B cell (primary cell): ENCODE results near the gene CFAP61. TPM values are rescaled to one million over a fixed set of nuclear protein-coding genes. Genes with fewer than 3 reads are reported as not detected.

Experiments used
- ATAC-seq: fragments of 200-7000 bp; cut with Tn5 transposase; one replicate; pipeline ENCODE4 v1.10.0; 2021; ENCODE audit warnings: low read depth, mild to moderate bottlenecking, moderate number of reproducible peaks, moderate library complexity
- CTCF ChIA-PET: fragments of 350-600 bp; sonication (Branson Sonifier 250); formaldehyde crosslinking; loops from one replicate; lab custom pipeline; 2021; ENCODE audit warnings: antibody characterized with exemption, inconsistent platforms; lab: Charles Lee
- POLR2A ChIA-PET: fragments of 350-600 bp; sonication (Branson Sonifier 250); formaldehyde crosslinking; loops from one replicate; lab custom pipeline; 2021; ENCODE audit warnings: antibody characterized with exemption; lab: Charles Lee
- DNase-seq: peaks from one replicate; pipeline ENCODE4 v3.0.0; 2013
- H2AFZ ChIP-seq: 2 replicates; pipeline ENCODE4 v1.6.1; 2012; ENCODE audit warnings: mild to moderate bottlenecking, low read depth, low read length; ENCODE audit not compliant: insufficient read depth, poor library complexity, severe bottlenecking
- H3K27ac ChIP-seq, 2 donors: 1 replicate in 1 of 2; 2 replicates in 1 of 2; pipeline ENCODE4 v1.5.1; 2012 to 2013; ENCODE audit warnings: low read length in 2 of 2, mild to moderate bottlenecking in 2 of 2, moderate library complexity in 1 of 2
- H3K27me3 ChIP-seq, 4 experiments: fragments of 200-600 bp in 1 of 4; sonication (generic) in 1 of 4; replicated peaks in 1 of 4; 1 replicate in 2 of 4; 2 replicates in 2 of 4; pipeline versions ENCODE4 v1.6.1 to v1.7.0; 2013 to 2016; ENCODE audit warnings: low read length in 3 of 4, mild to moderate bottlenecking in 2 of 4, mixed read lengths in 1 of 4, moderate library complexity in 1 of 4; ENCODE audit not compliant: insufficient read depth in 4 of 4, control insufficient read depth in 3 of 4; ENCODE audit errors: control extremely low read depth in 1 of 4
- H3K36me3 ChIP-seq, 2 experiments: replicated peaks in 1 of 2; 1 replicate in 1 of 2; 2 replicates in 1 of 2; pipeline versions ENCODE4 v1.6.1 to v1.7.1; 2013; ENCODE audit warnings: low read length in 1 of 2; ENCODE audit not compliant: insufficient read depth in 2 of 2, control insufficient read depth in 1 of 2; ENCODE audit errors: control extremely low read depth in 1 of 2, extremely low read depth in 1 of 2
- H3K4me1 ChIP-seq, 2 donors: fragments of 200-600 bp in 1 of 2; sonication (generic) in 1 of 2; 1 replicate in 1 of 2; 2 replicates in 1 of 2; pipeline versions ENCODE4 v1.5.1 to v1.6.1; 2013 to 2017; ENCODE audit warnings: low read length in 2 of 2; ENCODE audit not compliant: control insufficient read depth in 2 of 2, insufficient read depth in 2 of 2
- H3K4me2 ChIP-seq: replicated peaks from 2 replicates; pipeline ENCODE3; 2012; ENCODE audit warnings: mild to moderate bottlenecking, low read depth, low read length; ENCODE audit not compliant: poor library complexity, severe bottlenecking
- H3K4me3 ChIP-seq, 5 experiments: fragments of 200-600 bp in 1 of 5; sonication (generic) in 1 of 5; 1 replicate in 3 of 5; 2 replicates in 2 of 5; pipeline versions ENCODE4 v1.5.1 to v1.7.0; 2011 to 2016; ENCODE audit warnings: low read length in 4 of 5, mild to moderate bottlenecking in 4 of 5, low read depth in 2 of 5, control low read depth in 1 of 5, moderate library complexity in 1 of 5; ENCODE audit not compliant: insufficient read depth in 1 of 5; ENCODE audit errors: control extremely low read depth in 1 of 5, extremely low read depth in 1 of 5
- H3K79me2 ChIP-seq: fragments of 200-600 bp; sonication (generic); one replicate; pipeline ENCODE4 v1.6.0; 2016; ENCODE audit warnings: low read length; ENCODE audit not compliant: control insufficient read depth, insufficient read depth
- H3K9ac ChIP-seq: fragments of 200-600 bp; sonication (generic); 2 replicates; pipeline ENCODE4 v1.6.1; 2017; ENCODE audit warnings: mild to moderate bottlenecking, low read length, moderate library complexity
- H3K9me3 ChIP-seq, 3 donors: one replicate each; pipeline versions ENCODE4 v1.6.1 to v1.7.1; 2013; ENCODE audit warnings: low read length in 2 of 3; ENCODE audit not compliant: control insufficient read depth in 2 of 3, insufficient read depth in 1 of 3; ENCODE audit errors: control extremely low read depth in 1 of 3
- H4K20me1 ChIP-seq: 2 replicates; pipeline ENCODE4 v1.6.0; 2012; ENCODE audit warnings: mild to moderate bottlenecking, low read length; ENCODE audit not compliant: insufficient read depth, control insufficient read depth, poor library complexity, severe bottlenecking
- H3K27ac Mint-ChIP-seq: one replicate; pipeline ENCODE4 v1.8.0; 2021; ENCODE audit warnings: mixed read lengths
- H3K27me3 Mint-ChIP-seq: one replicate; pipeline ENCODE4 v1.8.0; 2021; ENCODE audit warnings: mixed read lengths
- H3K4me1 Mint-ChIP-seq: one replicate; pipeline ENCODE4 v1.8.0; 2021; ENCODE audit warnings: mixed read lengths
- H3K4me3 Mint-ChIP-seq: one replicate; pipeline ENCODE4 v1.8.0; 2021; ENCODE audit warnings: mixed read lengths
- H3K9me3 Mint-ChIP-seq: one replicate; pipeline ENCODE4 v1.8.0; 2022; ENCODE audit warnings: mixed read lengths; ENCODE audit not compliant: insufficient read depth
- CTCF ChIP-seq: fragments of 200-600 bp; IDR thresholded peaks from one replicate; pipeline ENCODE4 v1.8.0; 2022; ENCODE audit warnings: antibody characterized with exemption, mild to moderate bottlenecking
- EZH2 ChIP-seq: IDR thresholded peaks from 2 replicates; pipeline ENCODE4 v1.6.1; 2012; ENCODE audit warnings: borderline replicate concordance, low read depth, mild to moderate bottlenecking, moderate library complexity, low read length; ENCODE audit not compliant: insufficient read depth, poor library complexity, severe bottlenecking
- WGBS: methylation state at CpG from one replicate; pipeline ENCODE4 v1.1.5; 2013; ENCODE audit warnings: missing lambda C conversion rate; ENCODE audit not compliant: insufficient coverage; 5-methylcytosine and 5-hydroxymethylcytosine counted together
- intact Hi-C: fragments of 100-400 bp; cut with micrococcal nuclease; formaldehyde crosslinking; loops from one replicate; pipeline ENCODE4 v1.10.0; 2022
- polyA plus RNA-seq: library from polyadenylated mRNA; depleted of rRNA; stranded (reverse); fragments of >200 nt; gene quantifications from 2 replicates; pipeline ENCODE4 v1.2.3, GENCODE V29; 2012
- total RNA-seq, 2 donors: library from RNA; stranded (reverse); fragments of 120-200 nt in 1 of 2; gene quantifications; 1 replicate in 1 of 2; 2 replicates in 1 of 2; pipeline versions ENCODE4 v1.2.3 to v1.2.4, GENCODE V29; 2013 to 2022

Gene CFAP61
- total and polyA plus RNA-seq, 2 donors (not counting 1 experiment from before 2014, with no cell fraction given) = not detected

GRCh38 chr20:20223981-20224380 lies 171.6 kb downstream of the CFAP61 start:
- Histone ChIP-seq H3K27me3 (peaks cover 0 to 3% (median 0%) of the 10 kb centered on the region in 4 experiments), H3K9me3 (peaks cover 0 to 5% (median 3%) of the 10 kb centered on the region in 3 donors), H3K4me2 (no peak overlapping the region), H3K27ac (no peak overlapping the region), H4K20me1 (no peaks in the 10 kb centered on the region), H3K36me3 (no peaks in the 10 kb centered on the region), H3K4me3 (no peak overlapping the region), H2AFZ (no peak overlapping the region), H3K79me2 (no peaks in the 10 kb centered on the region), H3K9ac (no peak overlapping the region), H3K4me1 (no peaks in the 10 kb centered on the region)
- POLR2A ChIA-PET = no interaction called here
- CTCF ChIA-PET = no interaction called here
- peaks cover 31% of the 10 kb centered on the region for H3K27me3 Mint-ChIP-seq
- ATAC-seq (no peak), DNase-seq (no peak)
- intact Hi-C loops = no loop called here
- no peaks in the 10 kb centered on the region for H3K4me1 Mint-ChIP-seq
- no peak overlapping the region for H3K4me3 Mint-ChIP-seq
- H3K27ac Mint-ChIP-seq = no peak overlapping the region
- TF ChIP-seq EZH2 (no peak), CTCF (no peak)
- WGBS = 90% methylated on average over 2 of the region's 5 CpGs
- peaks cover 2% of the 10 kb centered on the region for H3K9me3 Mint-ChIP-seq

- peaks cover 31% of the 10 kb centered on the region for H3K27me3 Mint-ChIP-seq
- DNase-seq (no peak), ATAC-seq (no peak)
- H3K4me1 Mint-ChIP-seq = no peaks in the 10 kb centered on the region
- Histone ChIP-seq H3K27ac (no peak overlapping the region), H3K4me1 (no peaks in the 10 kb centered on the region), H3K79me2 (no peaks in the 10 kb centered on the region), H4K20me1 (no peaks in the 10 kb centered on the region), H3K4me3 (no peak overlapping the region), H3K4me2 (no peak overlapping the region), H2AFZ (no peak overlapping the region), H3K27me3 (peaks cover 0 to 3% (median 0%) of the 10 kb centered on the region in 4 experiments), H3K36me3 (no peaks in the 10 kb centered on the region), H3K9me3 (peaks cover 0 to 5% (median 0%) of the 10 kb centered on the region in 3 donors), H3K9ac (no peak overlapping the region)
- ChIA-PET CTCF (no interaction called here), POLR2A (no interaction called here)
- H3K27ac Mint-ChIP-seq = no peak overlapping the region
- H3K4me3 Mint-ChIP-seq = no peak overlapping the region
- intact Hi-C loops = no loop called here
- no CpG with 5 or more reads among the region's 1 CpG for WGBS
- H3K9me3 Mint-ChIP-seq = peaks cover 2% of the 10 kb centered on the region
- TF ChIP-seq CTCF = no peak
- TF ChIP-seq EZH2 = no peak
These were observed 172.5 kb downstream of the CFAP61 start for GRCh38 chr20:20224806-20225205.
